A673 (cell line): ENCODE data around the gene LYPD3. TPM values are rescaled to one million over a fixed set of nuclear protein-coding genes. Genes with fewer than 3 reads are reported as not detected.

Experiments used
- BruUV-seq: library from RNA; stranded (reverse); fragments of 400-500 nt; replicated peaks from 2 replicates; lab custom pipeline; 2021; lab: Mats Ljungman, UMichigan
- CTCF ChIA-PET: fragments of 300-600 bp; sonication (Branson Sonifier 250); formaldehyde crosslinking; loops from one replicate; lab custom pipeline; 2022; ENCODE audit warnings: antibody characterized with exemption; lab: Charles Lee
- POLR2A ChIA-PET: fragments of 300-600 bp; sonication (Branson Sonifier 250); formaldehyde crosslinking; loops from one replicate; lab custom pipeline; 2022; ENCODE audit warnings: antibody characterized with exemption; ENCODE audit not compliant: low non-redundant PET; lab: Charles Lee
- DNase-seq: peaks from one replicate; pipeline ENCODE4 v3.0.0-alpha.2; 2015; ENCODE audit warnings: low spot score
- H3K27ac ChIP-seq: fragments of 200-600 bp; sonication (generic); 2 replicates; pipeline ENCODE4 v1.5.1; 2016; ENCODE audit warnings: mixed run types, low read depth, mild to moderate bottlenecking, mixed read lengths, antibody characterized with exemption, low read length; ENCODE audit not compliant: poor library complexity, severe bottlenecking
- H3K27me3 ChIP-seq: fragments of 200-600 bp; sonication (generic); replicated peaks from 2 replicates; pipeline ENCODE4 v1.6.1; 2017; ENCODE audit warnings: mixed run types, low read depth, mild to moderate bottlenecking, mixed read lengths, antibody characterized with exemption, low read length; ENCODE audit not compliant: insufficient read depth, poor library complexity
- H3K36me3 ChIP-seq: fragments of 200-600 bp; sonication (generic); 2 replicates; pipeline ENCODE4 v1.6.1; 2016; ENCODE audit warnings: mixed run types, mild to moderate bottlenecking, mixed read lengths, antibody characterized with exemption, low read length; ENCODE audit not compliant: insufficient read depth, poor library complexity, severe bottlenecking
- H3K4me1 ChIP-seq: fragments of 200-600 bp; sonication (generic); 2 replicates; pipeline ENCODE4 v1.6.1; 2017; ENCODE audit warnings: mixed run types, mild to moderate bottlenecking, mixed read lengths, antibody characterized with exemption, low read length; ENCODE audit not compliant: insufficient read depth, poor library complexity, severe bottlenecking
- H3K4me3 ChIP-seq: fragments of 200-600 bp; sonication (generic); 2 replicates; pipeline ENCODE4 v1.5.1; 2016; ENCODE audit warnings: low read depth, mixed run types, mild to moderate bottlenecking, mixed read lengths, low read length; ENCODE audit not compliant: poor library complexity, severe bottlenecking
- H3K9me3 ChIP-seq: fragments of 200-600 bp; sonication (generic); 2 replicates; pipeline ENCODE4 v1.6.1; 2016; ENCODE audit warnings: mixed run types, low read depth, mild to moderate bottlenecking, mixed read lengths, antibody characterized with exemption, low read length; ENCODE audit not compliant: poor library complexity, severe bottlenecking
- CTCF ChIP-seq: fragments of 300-800, 200-600 bp; sonication (generic); conservative IDR thresholded peaks from 2 replicates; pipeline ENCODE4 v1.5.1; 2017; ENCODE audit warnings: low read depth, mild to moderate bottlenecking, antibody characterized with exemption, low read length, moderate library complexity, mixed read lengths
- EZH2 ChIP-seq: fragments of 200-600 bp; sonication (generic); IDR thresholded peaks from 2 replicates; pipeline ENCODE4 v1.6.1; 2017; ENCODE audit warnings: borderline replicate concordance, low read depth, mild to moderate bottlenecking, mixed read lengths, antibody characterized with exemption, low read length; ENCODE audit not compliant: poor library complexity, severe bottlenecking
- intact Hi-C: fragments of 100-400 bp; cut with micrococcal nuclease; formaldehyde crosslinking; loops from one replicate; pipeline ENCODE4 v1.10.0; 2022; ENCODE audit not compliant: unreplicated experiment
- total RNA-seq: library from RNA; stranded (reverse); gene quantifications from 2 replicates; pipeline ENCODE4 v1.2.3, GENCODE V29; 2021

LYPD3 gene
- total RNA-seq, 1 experiment from 2014 or later, result 0.21 TPM

DNA sequence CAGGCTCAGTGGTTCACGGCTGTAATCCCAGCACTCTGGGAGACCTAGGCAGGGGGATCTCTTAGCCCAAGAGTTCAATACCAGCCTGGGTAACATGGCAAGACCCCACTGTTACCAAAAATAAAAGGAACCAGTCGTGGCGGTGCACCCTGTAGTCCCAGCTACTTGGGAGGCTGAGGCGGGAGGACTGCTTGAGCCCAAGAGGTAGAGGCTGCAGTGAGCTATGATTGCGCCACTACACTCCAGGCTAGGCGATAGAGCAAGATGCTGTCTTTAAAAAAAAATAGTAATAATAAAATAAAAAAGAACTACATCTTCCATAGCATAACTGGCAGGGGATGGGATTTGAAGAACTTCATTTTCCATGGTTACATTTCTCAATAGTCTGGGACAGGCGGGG is 3.0 kb downstream of the LYPD3 start:
- no peak overlapping the region for H3K27ac ChIP-seq
- CTCF ChIA-PET, result no interaction called here
- POLR2A ChIA-PET, result no interaction called here
- no peak for DNase-seq
- H3K4me3 ChIP-seq, result no peak overlapping the region
- intact Hi-C loops, result no loop called here
- H3K4me1 ChIP-seq, result no peaks in the 10 kb centered on the region
- H3K27me3 ChIP-seq, result no peaks in the 10 kb centered on the region
- H3K36me3 ChIP-seq, result no peaks in the 10 kb centered on the region
- no TSS peak for BruUV-seq
- TF ChIP-seq CTCF (no peak), EZH2 (no peak)
- H3K9me3 ChIP-seq, result no peaks in the 10 kb centered on the region

GRCh38 chr19:43461303-43461702 is 4.1 kb downstream of the LYPD3 start:
- H3K4me1 ChIP-seq, result no peaks in the 10 kb centered on the region
- no peak overlapping the region for H3K4me3 ChIP-seq
- ChIA-PET CTCF (interaction anchor here (0.6 kb wide), 1 partner anchor 75 kb away, joined by 3 read pairs; no protein-coding TSS in a partner anchor), POLR2A (no interaction called here)
- H3K27me3 ChIP-seq, result no peaks in the 10 kb centered on the region
- intact Hi-C loops, result no loop called here
- H3K9me3 ChIP-seq, result no peaks in the 10 kb centered on the region
- no peak for DNase-seq
- no TSS peak for BruUV-seq
- no peak overlapping the region for H3K27ac ChIP-seq
- TF ChIP-seq EZH2 (no peak), CTCF (no peak)
- H3K36me3 ChIP-seq, result no peaks in the 10 kb centered on the region

DNA sequence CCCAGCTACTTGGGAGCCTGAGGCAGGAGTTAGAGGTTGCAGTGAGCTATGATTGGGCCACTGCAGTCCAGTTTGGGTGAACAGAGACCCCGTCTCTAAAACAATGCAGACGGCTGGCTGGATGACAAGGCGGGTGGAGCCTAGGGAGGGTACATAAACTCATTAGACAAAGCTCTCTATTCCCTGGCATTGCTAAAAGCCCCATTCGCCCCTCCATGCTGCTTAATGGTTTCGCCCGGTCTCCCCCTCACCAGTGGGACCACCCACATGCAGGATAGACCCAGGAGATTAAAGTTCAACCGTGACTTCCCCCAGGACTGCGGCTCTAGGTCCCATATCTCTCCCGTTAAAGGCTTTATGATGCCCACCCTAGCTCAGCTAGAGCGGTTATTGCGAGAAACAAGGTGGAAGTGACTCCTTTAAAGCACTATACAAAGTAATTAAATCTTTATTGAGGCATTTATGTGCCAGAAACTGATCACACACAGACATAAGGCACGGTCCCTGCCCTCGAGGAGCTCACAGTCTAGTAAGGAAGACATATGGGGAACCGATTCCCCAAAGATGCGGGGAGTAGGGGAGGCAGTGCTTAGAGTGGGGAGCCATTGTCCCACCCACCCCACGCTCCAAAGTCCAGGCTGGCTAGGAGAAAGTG is 4.9 kb downstream of the LYPD3 start:
- Histone ChIP-seq H3K9me3 (no peaks in the 10 kb centered on the region), H3K36me3 (no peaks in the 10 kb centered on the region), H3K4me3 (no peak overlapping the region), H3K4me1 (no peaks in the 10 kb centered on the region), H3K27ac (no peak overlapping the region), H3K27me3 (no peaks in the 10 kb centered on the region)
- no peak for TF ChIP-seq EZH2
- no peak for TF ChIP-seq CTCF
- POLR2A ChIA-PET, result no interaction called here
- intact Hi-C loops, result no loop called here
- no TSS peak for BruUV-seq
- CTCF ChIA-PET, result no interaction called here
- no peak for DNase-seq
